HepG2 (cell line): ENCODE measurements around the gene TRIM15.

Source experiments
- ARHGAP35 ChIP-seq: sonication (generic); formaldehyde crosslinking; IDR thresholded peaks from 2 replicates; pipeline ENCODE4 v1.9.0; 2022; ENCODE audit warnings: mild to moderate bottlenecking, inconsistent platforms, moderate library complexity, missing genetic modification reagents, borderline replicate concordance
- JUN ChIP-seq: sonication (generic); formaldehyde crosslinking; IDR thresholded peaks from 2 replicates; pipeline ENCODE4 v1.4.0; 2020; ENCODE audit warnings: mild to moderate bottlenecking, missing genetic modification reagents
- NCOR1 ChIP-seq: fragments of 200-600 bp; sonication (generic); IDR thresholded peaks from 2 replicates; pipeline ENCODE4 v1.7.0; 2017; ENCODE audit warnings: antibody characterized with exemption, low read length, borderline replicate concordance
- NFIC ChIP-seq: IDR thresholded peaks from 2 replicates; pipeline ENCODE4 v1.6.1; 2012; ENCODE audit warnings: mild to moderate bottlenecking, low read length, inconsistent platforms
- PBX3 ChIP-seq: sonication (generic); formaldehyde crosslinking; IDR thresholded peaks from 2 replicates; pipeline ENCODE4 v1.8.1; 2023; ENCODE audit warnings: missing genetic modification reagents, inconsistent platforms, borderline replicate concordance
- POLR2A ChIP-seq, 2 experiments: IDR thresholded peaks; 2 replicates each; pipeline ENCODE4 v1.6.1; 2011; ENCODE audit warnings: low read depth in 2 of 2, low read length in 2 of 2, mild to moderate bottlenecking in 1 of 2, moderate library complexity in 1 of 2; ENCODE audit not compliant: insufficient read depth in 1 of 2
- SKI ChIP-seq: fragments of 450-650 bp; IDR thresholded peaks from one replicate; pipeline ENCODE4 v1.6.1; 2018; ENCODE audit warnings: mild to moderate bottlenecking; ENCODE audit not compliant: partially characterized antibody
- TFAP4 ChIP-seq: sonication (generic); IDR thresholded peaks from 2 replicates; pipeline ENCODE4 v1.6.1; 2016; ENCODE audit warnings: low read depth, borderline replicate concordance
- USF2 ChIP-seq, 2 experiments: sonication (generic) in 1 of 2; formaldehyde crosslinking in 1 of 2; IDR thresholded peaks; 2 replicates each; pipeline versions ENCODE4 v1.5.1 to v1.6.1; 2011 to 2020; ENCODE audit warnings: borderline replicate concordance in 1 of 2, low read depth in 1 of 2, low read length in 1 of 2, mild to moderate bottlenecking in 1 of 2, missing genetic modification reagents in 1 of 2, moderate library complexity in 1 of 2
- ZBTB8A ChIP-seq: sonication (generic); formaldehyde crosslinking; IDR thresholded peaks from 2 replicates; pipeline ENCODE4 v1.4.0; 2020; ENCODE audit warnings: mild to moderate bottlenecking, low read depth, missing genetic modification reagents, borderline replicate concordance
- ZNF235 ChIP-seq: sonication (generic); formaldehyde crosslinking; IDR thresholded peaks from 2 replicates; pipeline ENCODE4 v1.8.1; 2023; ENCODE audit warnings: mild to moderate bottlenecking, missing genetic modification reagents, borderline replicate concordance
- ZNF569 ChIP-seq: sonication (generic); formaldehyde crosslinking; IDR thresholded peaks from 2 replicates; pipeline ENCODE4 v1.5.0; 2020; ENCODE audit warnings: mild to moderate bottlenecking, missing genetic modification reagents, moderate library complexity, borderline replicate concordance

- TF ChIP-seq ZNF235 (CRISPR knock-in tag) (no peak), POLR2A (IDR thresholded peaks at IDR 0.05; ENCODE audit: insufficient read depth in 1 of 2, low read depth in 2 of 2, low read length in 2 of 2) (no peak), ZNF569 (CRISPR knock-in tag) (no peak), USF2 (IDR thresholded peaks at IDR 0.05; ENCODE audit: low read depth, low read length) (no peak), USF2 (CRISPR knock-in tag; IDR thresholded peaks at IDR 0.05; ENCODE audit: borderline replicate concordance) (no peak), ZBTB8A (CRISPR knock-in tag) (no peak), SKI (no peak), NCOR1 (no peak), JUN (CRISPR knock-in tag) (no peak), TFAP4 (no peak), ARHGAP35 (no peak), NFIC (no peak), PBX3 (CRISPR knock-in tag) (no peak)
Measured at GRCh38 chr6:30143780-30144179, 19.6 kb upstream of the TRIM15 start.
